ENCODE measurements around the gene DNAJC28. TPM values are rescaled to one million over a fixed set of nuclear protein-coding genes. Genes with fewer than 3 reads are reported as not detected.

The DNAJC28 gene, protein sequence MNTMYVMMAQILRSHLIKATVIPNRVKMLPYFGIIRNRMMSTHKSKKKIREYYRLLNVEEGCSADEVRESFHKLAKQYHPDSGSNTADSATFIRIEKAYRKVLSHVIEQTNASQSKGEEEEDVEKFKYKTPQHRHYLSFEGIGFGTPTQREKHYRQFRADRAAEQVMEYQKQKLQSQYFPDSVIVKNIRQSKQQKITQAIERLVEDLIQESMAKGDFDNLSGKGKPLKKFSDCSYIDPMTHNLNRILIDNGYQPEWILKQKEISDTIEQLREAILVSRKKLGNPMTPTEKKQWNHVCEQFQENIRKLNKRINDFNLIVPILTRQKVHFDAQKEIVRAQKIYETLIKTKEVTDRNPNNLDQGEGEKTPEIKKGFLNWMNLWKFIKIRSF
- 0.25 to 0.57 TPM (median 0.30 TPM) in 4 of 5 replicates, not detected in the other for total RNA-seq (2022; extraction: Qiagen RNA extraction; ENCODE audit: low read depth)

DNA sequence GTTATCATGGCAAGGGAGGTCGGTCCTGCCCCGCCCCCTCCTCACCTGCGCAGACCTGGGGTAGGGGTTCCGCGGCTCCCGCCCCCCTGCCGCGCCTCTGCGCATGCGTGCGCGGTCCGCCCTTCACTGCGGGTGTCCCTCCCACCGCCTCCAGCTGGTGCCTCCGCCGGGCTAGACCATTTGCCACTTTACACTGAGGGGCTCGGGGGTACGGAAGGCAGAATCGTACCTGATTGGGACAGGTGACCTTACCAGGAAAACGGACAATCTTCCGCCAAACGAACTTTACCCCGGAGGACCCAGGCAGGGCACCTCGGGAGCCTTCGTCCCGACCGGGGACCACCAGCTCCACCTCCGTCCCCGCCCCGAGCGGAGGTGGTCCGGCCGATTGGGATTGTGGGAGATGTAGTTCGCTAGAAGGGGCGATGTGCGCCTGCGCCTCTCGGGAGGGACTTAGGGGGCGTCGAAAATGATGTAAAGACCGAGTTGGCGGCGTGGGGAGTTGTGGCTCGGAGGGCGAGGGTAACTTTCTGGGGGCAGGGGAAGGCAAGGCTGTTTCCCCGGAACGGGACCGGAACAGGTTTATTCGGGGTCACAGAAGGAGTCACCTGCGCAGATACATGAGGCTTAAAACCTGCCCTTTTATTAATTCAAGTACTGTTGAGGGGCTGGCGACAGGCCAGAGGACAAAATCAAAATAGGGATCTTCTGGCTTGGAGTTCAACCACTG, at the start of gene DNAJC28:
DNAJC28 (minus strand) TSS at position 344 of the 730 bp plus-strand sequence. CDS start 2,323 bp downstream, outside the sequence.

DNA sequence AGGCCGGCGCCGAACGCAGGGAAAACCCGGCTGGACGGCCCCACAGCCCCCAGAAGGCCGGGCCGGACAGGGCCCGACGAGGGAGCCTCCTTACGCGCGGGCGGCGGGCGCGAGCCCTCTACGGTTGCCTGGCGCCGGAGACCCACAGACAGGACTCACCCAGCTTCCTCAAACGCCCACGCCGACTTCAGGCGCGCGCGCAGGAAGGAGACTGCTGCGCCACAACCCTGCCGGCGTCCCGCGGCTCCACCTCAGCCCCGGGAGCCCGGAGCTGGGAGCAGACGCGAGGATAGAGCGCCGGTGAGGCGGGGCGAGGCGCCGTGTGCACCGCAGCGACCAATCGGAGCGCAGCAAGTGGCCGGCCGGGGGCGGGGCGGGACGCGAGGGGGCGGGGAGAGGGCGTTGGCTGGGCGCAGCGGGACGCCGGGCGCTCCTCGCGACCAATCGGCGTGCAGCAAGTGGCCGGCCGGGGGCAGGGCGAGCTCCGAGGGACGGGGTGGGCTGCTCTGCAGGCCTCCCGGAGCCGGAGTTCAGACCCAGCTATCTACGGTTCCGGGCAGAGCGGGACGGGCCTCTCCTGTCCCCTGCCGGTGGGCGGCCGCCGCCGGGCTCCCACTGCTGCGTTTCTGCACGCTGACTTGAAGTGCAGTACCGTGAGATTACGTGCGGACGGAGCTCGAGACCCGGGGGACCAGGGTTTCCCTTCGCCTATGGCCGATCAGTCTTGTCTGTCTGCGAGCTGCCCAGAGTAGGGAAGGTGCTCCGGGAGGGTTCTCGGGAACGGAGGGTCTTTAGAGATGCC, 11.6 kb downstream of the DNAJC28 start, which contains the start of gene TMEM50B:
TMEM50B (minus strand) TSS at position 296 of the 802 bp plus-strand sequence. CDS start 11,089 bp downstream, outside the sequence.

Other genes with a start within 250 kb of the DNAJC28 start
- 16.4 to 19.4 TPM (median 17.8 TPM) in 5 replicates for gene IL10RB, start 225.3 kb downstream of the DNAJC28 start, total RNA-seq (2022; extraction: Qiagen RNA extraction; ENCODE audit: low read depth)
- gene IFNAR1, start 166.7 kb downstream of the DNAJC28 start, total RNA-seq (2022; extraction: Qiagen RNA extraction; ENCODE audit: low read depth), result 10.3 to 25.3 TPM (median 18.9 TPM) in 5 replicates
- gene IFNGR2, start 88.3 kb downstream of the DNAJC28 start, total RNA-seq (2022; extraction: Qiagen RNA extraction; ENCODE audit: low read depth), result 54.5 to 65.5 TPM (median 61.4 TPM) in 5 replicates
- 6.2 to 12.3 TPM (median 10.1 TPM) in 5 replicates for gene TMEM50B, start 11.7 kb downstream of the DNAJC28 start, total RNA-seq (2022; extraction: Qiagen RNA extraction; ENCODE audit: low read depth)
- 59.7 to 70.0 TPM (median 64.9 TPM) in 5 replicates for gene GART, start 50.4 kb upstream of the DNAJC28 start, total RNA-seq (2022; extraction: Qiagen RNA extraction; ENCODE audit: low read depth)
- gene SON, start 51.3 kb upstream of the DNAJC28 start, total RNA-seq (2022; extraction: Qiagen RNA extraction; ENCODE audit: low read depth), result 66.7 to 119 TPM (median 86.2 TPM) in 5 replicates
- 13.1 to 21.3 TPM (median 18.5 TPM) in 5 replicates for gene DONSON, start 97.0 kb upstream of the DNAJC28 start, total RNA-seq (2022; extraction: Qiagen RNA extraction; ENCODE audit: low read depth)
- 10.2 to 14.7 TPM (median 14.1 TPM) in 5 replicates for gene CRYZL1, start 150.0 kb upstream of the DNAJC28 start, total RNA-seq (2022; extraction: Qiagen RNA extraction; ENCODE audit: low read depth)
- gene ITSN1, start 150.8 kb upstream of the DNAJC28 start, total RNA-seq (2022; extraction: Qiagen RNA extraction; ENCODE audit: low read depth), result 14.2 to 18.7 TPM (median 16.0 TPM) in 5 replicates